ENCODE results near the gene FRG2.
A peak's percentile ranks its signal among the peaks of the same experiment; 100 is the strongest.
"Not testable (repeated sequence)": the region's sequence is repeated elsewhere in the genome, so short reads cannot be mapped to it uniquely, and the experiment has no call there.

Gene FRG2

GRCh38 chr4:190027156-190027555 is at the start of gene FRG2:
Gene FRG2, minus strand, starts transcription at chr4:190027256. Its CDS starts 52 bp downstream, at chr4:190027204.
- not testable (repeated sequence) for DNase-seq (ENCODE audit: low spot score)

- not testable (repeated sequence) for DNase-seq (ENCODE audit: low spot score)
Measured at GRCh38 chr4:190068351-190068750, 41.3 kb upstream of the FRG2 start.

- not testable (repeated sequence) for DNase-seq (ENCODE audit: low spot score)
Measured at GRCh38 chr4:190064805-190065204, 37.7 kb upstream of the FRG2 start.

- not testable (repeated sequence) for DNase-seq (ENCODE audit: low spot score)
Measured at GRCh38 chr4:190064342-190064741, 37.3 kb upstream of the FRG2 start, which contains the start of gene DBET. Gene DBET, plus strand, starts transcription at chr4:190064502.

- not testable (repeated sequence) for DNase-seq (ENCODE audit: low spot score)
Measured at GRCh38 chr4:190058997-190059396, 31.9 kb upstream of the FRG2 start.

- DNase-seq (ENCODE audit: low spot score) = not testable (repeated sequence)
Measured at GRCh38 chr4:190049378-190050239, 22.6 kb upstream of the FRG2 start.

- not testable (repeated sequence) for DNase-seq (ENCODE audit: low spot score)
Measured at GRCh38 chr4:190047627-190048026, 20.6 kb upstream of the FRG2 start.

GRCh38 chr4:190040873-190041272 is 13.8 kb upstream of the FRG2 start:
- DNase-seq (ENCODE audit: low spot score) = not testable (repeated sequence)

- DNase-seq (ENCODE audit: low spot score) = not testable (repeated sequence)
Measured at GRCh38 chr4:190037704-190038388, 10.8 kb upstream of the FRG2 start.

- not testable (repeated sequence) for DNase-seq (ENCODE audit: low spot score)
Measured at GRCh38 chr4:190031264-190031663, 4.2 kb upstream of the FRG2 start.

- DNase-seq (ENCODE audit: low spot score) = not testable (repeated sequence)
Measured at GRCh38 chr4:190022614-190023281, 4.3 kb downstream of the FRG2 start.

GRCh38 chr4:190021973-190022372 is 5.1 kb downstream of the FRG2 start:
- not testable (repeated sequence) for DNase-seq (ENCODE audit: low spot score)

- peak; percentile 82 for DNase-seq (ENCODE audit: low spot score)
Measured at GRCh38 chr4:190020790-190021717, 6.0 kb downstream of the FRG2 start.

GRCh38 chr4:190019859-190020463 is 7.1 kb downstream of the FRG2 start:
- not testable (repeated sequence) for DNase-seq (ENCODE audit: low spot score)

- peak; percentile 44 for DNase-seq (ENCODE audit: low spot score)
Measured at GRCh38 chr4:190019023-190019858, 7.8 kb downstream of the FRG2 start.

GRCh38 chr4:190018201-190018920 is 8.7 kb downstream of the FRG2 start:
- no peak for DNase-seq (ENCODE audit: low spot score)

GRCh38 chr4:190017357-190018200 is 9.5 kb downstream of the FRG2 start:
- DNase-seq (ENCODE audit: low spot score) = no peak

All from D341Med (cell line).